RWPE1 (cell line): Measurements from ENCODE around the gene ARMC5.
"Not testable (repeated sequence)": the region's sequence is repeated elsewhere in the genome, so short reads cannot be mapped to it uniquely, and the experiment has no call there.

Source experiments
- CTCF ChIA-PET: fragments of 350-600 bp; sonication (Branson Sonifier 250); formaldehyde crosslinking; extraction: SDS; loops from one replicate; lab custom pipeline; 2021; lab: Yijun Ruan, JAX
- POLR2A ChIA-PET: fragments of 400-600 bp; formaldehyde crosslinking; extraction: SDS; loops from one replicate; lab custom pipeline; 2020; ENCODE audit warnings: antibody characterized with exemption; ENCODE audit not compliant: low non-redundant PET; lab: Yijun Ruan, JAX
- DNase-seq: peaks from one replicate; pipeline ENCODE4 v3.0.0; 2012; ENCODE audit warnings: low spot score
- H3K27ac ChIP-seq: fragments of 450-650 bp; 2 replicates; pipeline ENCODE4 v1.5.1; 2017
- TF ChIP-seq, protein P1 (sequence below): fragments of 450-650 bp; conservative IDR thresholded peaks from 2 replicates; pipeline ENCODE4 v1.5.1; 2017; ENCODE audit warnings: low read depth, mild to moderate bottlenecking

The ARMC5 gene

DNA sequence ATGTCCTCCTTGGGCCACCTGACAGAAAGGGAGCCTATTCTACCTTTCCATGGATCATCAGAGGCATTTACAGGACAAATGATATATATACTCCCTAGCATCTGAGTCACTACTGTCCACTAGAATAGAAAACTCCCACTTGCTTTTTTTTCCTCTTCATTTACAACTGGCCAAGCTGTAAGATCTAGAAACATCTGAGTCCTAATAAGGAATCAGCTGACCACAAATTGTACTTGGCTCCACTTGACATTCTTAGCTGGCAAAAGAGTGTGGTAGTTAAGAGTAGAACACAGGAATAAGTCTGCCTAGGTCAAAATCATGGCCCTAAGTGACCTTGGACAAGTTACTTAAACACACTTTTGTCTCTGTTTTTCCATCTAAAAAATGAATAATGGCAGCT is 43.7 kb downstream of the ARMC5 start:
- TF ChIP-seq, protein P1, sequence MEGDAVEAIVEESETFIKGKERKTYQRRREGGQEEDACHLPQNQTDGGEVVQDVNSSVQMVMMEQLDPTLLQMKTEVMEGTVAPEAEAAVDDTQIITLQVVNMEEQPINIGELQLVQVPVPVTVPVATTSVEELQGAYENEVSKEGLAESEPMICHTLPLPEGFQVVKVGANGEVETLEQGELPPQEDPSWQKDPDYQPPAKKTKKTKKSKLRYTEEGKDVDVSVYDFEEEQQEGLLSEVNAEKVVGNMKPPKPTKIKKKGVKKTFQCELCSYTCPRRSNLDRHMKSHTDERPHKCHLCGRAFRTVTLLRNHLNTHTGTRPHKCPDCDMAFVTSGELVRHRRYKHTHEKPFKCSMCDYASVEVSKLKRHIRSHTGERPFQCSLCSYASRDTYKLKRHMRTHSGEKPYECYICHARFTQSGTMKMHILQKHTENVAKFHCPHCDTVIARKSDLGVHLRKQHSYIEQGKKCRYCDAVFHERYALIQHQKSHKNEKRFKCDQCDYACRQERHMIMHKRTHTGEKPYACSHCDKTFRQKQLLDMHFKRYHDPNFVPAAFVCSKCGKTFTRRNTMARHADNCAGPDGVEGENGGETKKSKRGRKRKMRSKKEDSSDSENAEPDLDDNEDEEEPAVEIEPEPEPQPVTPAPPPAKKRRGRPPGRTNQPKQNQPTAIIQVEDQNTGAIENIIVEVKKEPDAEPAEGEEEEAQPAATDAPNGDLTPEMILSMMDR: no peak
- DNase-seq: no peak
- H3K27ac ChIP-seq: no peak overlapping the region
- ChIA-PET POLR2A (no interaction called here), CTCF (no interaction called here)

DNA sequence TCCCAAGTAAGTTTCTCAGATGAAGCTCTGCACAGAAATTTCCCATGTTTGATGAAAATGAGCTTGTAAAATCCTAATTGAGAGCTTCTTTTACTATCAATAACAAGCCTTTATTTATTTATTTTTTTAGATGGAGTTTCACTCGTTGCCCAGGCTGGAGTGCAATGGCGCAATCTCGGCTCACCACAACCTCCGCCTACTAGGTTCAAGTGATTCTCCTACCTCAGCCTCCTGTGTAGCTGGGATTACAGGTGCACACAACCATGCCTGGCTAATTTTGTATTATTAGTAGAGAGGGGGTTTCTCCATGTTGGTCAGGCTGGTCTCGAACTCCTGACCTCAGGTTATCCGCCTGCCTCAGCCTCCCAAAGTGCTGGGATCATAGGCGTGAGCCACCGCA is 44.3 kb downstream of the ARMC5 start:
- POLR2A ChIA-PET, H3K27ac ChIP-seq, DNase-seq, CTCF ChIA-PET: not testable (repeated sequence)

DNA sequence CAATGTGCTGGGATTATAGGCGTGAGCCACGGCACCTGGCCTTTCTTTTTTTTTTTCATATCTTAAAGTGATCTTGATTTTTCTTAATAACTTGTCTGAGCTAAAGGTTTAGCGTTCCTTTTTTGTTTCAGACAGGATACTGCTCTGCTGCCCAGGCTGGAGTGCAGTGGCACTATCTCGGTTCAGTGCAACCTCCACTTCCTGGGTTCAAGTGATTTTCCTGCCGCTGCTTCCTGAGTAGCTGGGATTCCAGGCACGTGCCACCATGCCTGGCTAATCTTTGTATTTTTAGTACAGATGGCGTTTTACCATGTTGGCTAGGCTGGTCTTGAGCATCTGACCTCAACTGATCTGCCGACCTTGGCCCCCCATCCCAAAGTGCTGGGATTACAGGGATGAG is 44.9 kb downstream of the ARMC5 start:
- H3K27ac ChIP-seq: no peak overlapping the region
- CTCF ChIA-PET: interaction anchor here (0.7 kb wide), 1 partner anchor 16 kb away, joined by 3 read pairs; no protein-coding TSS in a partner anchor
- no peak for DNase-seq
- POLR2A ChIA-PET: no interaction called here
- TF ChIP-seq, protein P1: no peak

DNA sequence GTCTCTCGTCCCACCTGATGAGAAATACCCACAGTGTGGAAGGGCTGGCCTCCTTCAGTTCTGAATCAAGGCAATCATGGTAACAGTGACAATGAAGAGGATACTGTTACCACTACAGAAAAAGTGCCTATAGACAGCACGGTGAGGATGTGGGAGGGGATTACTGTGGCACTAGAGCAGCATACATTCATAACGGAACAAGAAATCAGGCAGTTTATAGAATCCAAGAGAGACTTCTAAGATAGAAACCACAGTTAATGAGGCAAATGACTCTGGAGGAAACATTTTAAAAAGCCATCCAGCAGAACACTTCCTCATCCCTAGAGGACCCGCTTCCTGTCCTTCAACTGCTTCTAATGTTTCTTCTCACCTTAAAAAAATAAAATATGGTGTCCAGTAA is 46.2 kb downstream of the ARMC5 start:
- TF ChIP-seq, protein P1: no peak
- POLR2A ChIA-PET: no interaction called here
- H3K27ac ChIP-seq: no peak overlapping the region
- no peak for DNase-seq
- CTCF ChIA-PET: no interaction called here

DNA sequence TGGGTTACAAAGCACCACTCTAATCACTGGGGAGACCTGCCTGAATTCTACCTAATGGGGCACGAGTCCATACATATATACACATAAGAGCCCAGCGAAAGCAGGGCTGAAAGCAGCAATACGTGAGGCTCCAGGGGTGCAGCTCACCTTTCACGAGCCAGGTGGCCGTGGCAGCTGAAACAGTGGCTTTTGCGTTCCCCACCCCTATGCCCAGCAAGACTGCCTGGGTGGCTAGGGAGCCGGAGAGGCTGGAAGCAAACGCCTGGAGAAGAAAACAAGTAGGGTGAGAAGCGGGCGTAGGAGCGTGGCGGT is 48.3 kb downstream of the ARMC5 start:
- TF ChIP-seq, protein P1: no peak
- H3K27ac ChIP-seq: peak overlapping the region; percentile 80
- ChIA-PET POLR2A (interaction anchor here (0.5 to 1.1 kb wide), 3 partner anchors 16 to 205 kb away, joined by 3 to 4 read pairs (median 4); a partner anchor contains a TSS), CTCF (interaction anchor here (0.5 kb wide), 1 partner anchor 357 kb away, joined by 3 read pairs; no protein-coding TSS in a partner anchor)
- peak; percentile 18 for DNase-seq

DNA sequence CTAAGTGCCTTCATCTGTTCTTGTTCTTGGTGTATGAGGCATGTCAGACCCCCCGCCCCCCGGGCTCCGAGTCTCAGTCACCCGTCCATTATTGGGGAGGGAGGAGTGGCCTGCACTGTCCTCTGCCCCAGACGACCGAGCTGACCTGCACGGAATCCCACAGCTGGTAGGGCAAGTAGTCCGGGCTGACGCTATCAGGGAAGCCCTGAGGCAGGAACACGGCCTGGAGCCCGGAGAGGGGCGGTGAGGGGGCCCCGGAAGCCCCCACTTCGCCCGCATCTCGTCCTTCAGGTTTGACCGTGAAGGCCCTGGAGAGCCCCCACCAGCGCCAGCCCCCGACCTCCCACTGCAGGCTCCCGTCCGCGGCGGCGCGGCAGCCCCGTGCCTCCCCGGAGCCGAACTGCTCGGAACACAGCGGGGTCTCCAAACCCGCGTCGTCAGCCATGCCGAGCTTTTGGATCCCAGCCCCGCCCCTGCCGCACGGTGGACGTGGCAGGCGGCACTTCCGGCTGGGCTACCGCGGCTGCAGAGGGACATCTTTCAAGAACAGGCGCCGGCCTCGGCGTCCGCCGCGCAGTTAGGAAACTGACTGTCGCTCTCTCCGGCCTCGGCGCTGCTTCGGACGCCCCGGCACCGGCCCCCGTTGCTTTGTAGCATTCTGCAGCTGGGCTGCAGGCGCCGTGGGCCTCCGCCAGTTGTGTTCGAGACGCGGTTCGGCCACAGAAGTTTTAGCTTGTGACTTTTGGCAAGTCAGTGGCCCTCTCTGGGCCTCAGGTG is 48.8 kb downstream of the ARMC5 start, which contains the start of gene RUSF1:
Gene RUSF1, minus strand, starts transcription at position 463 of the 777 bp plus-strand sequence. Its CDS starts 18 bp downstream, at position 445.
- CTCF ChIA-PET: interaction anchor here (0.5 kb wide), 1 partner anchor 358 kb away, joined by 3 read pairs; no protein-coding TSS in a partner anchor
- peak within 1 kb of the TSS; percentile 80 for H3K27ac ChIP-seq
- POLR2A ChIA-PET: interaction anchor here (0.5 to 1.1 kb wide), 3 partner anchors 17 to 205 kb away, joined by 3 to 4 read pairs (median 4); a partner anchor contains a TSS
- DNase-seq: peak; percentile 71
- TF ChIP-seq, protein P1: no peak

DNA sequence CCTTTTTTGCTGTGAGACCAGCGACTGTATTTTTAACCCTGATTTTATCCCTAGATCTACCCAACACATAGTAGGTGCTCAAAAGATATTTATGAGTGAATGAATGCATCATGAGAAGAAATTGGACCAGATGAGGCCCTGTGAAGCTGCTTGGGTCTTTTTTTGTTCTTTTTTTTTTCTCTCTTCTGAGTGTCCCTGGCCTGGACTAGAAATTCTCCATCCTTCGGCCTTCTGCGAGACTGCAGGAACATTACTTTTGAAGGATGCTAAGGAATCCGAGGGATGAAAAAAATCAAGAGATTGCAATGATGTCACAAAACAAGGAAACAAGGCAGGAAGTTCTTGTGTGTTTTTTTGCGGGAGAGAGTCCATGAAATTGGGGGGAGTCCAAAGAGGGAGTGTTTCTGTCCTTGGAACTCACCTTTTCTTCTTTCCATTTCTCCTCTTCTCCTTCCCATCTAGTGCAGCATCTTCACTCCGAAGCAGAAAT is 49.5 kb downstream of the ARMC5 start:
- ChIA-PET CTCF (no interaction called here), POLR2A (interaction anchor here (1.1 kb wide), 1 partner anchor 204 kb away, joined by 4 read pairs; a partner anchor contains a TSS)
- peak overlapping the region; percentile 80 for H3K27ac ChIP-seq
- TF ChIP-seq, protein P1: no peak
- no peak for DNase-seq
